Keratinocyte (primary cell): Measurements from ENCODE around the gene CNKSR2. TPM values are rescaled to one million over a fixed set of nuclear protein-coding genes. Genes with fewer than 3 reads are reported as not detected.

Experiments used
- DNase-seq: peaks from one replicate; pipeline ENCODE4 v3.0.0-alpha.2; 2011; ENCODE audit warnings: low read depth, missing footprints, low spot score
- FAIRE-seq: peaks from 2 replicates; lab custom pipeline; 2011; peaks lifted over from hg19 to GRCh38; lab: Jason Lieb, UNC
- H2AFZ ChIP-seq: 2 replicates; pipeline ENCODE4 v1.6.0; 2012; ENCODE audit warnings: low read length, control low read depth, inconsistent platforms; ENCODE audit not compliant: control insufficient read depth
- H3K27ac ChIP-seq: 2 replicates; pipeline ENCODE4 v1.5.1; 2011; ENCODE audit warnings: low read length; ENCODE audit not compliant: control insufficient read depth, insufficient read depth
- H3K27me3 ChIP-seq: 3 replicates; pipeline ENCODE4 v1.6.0; 2011; ENCODE audit warnings: low read length; ENCODE audit not compliant: control insufficient read depth, insufficient read depth; ENCODE audit errors: extremely low read depth
- H3K36me3 ChIP-seq, 2 experiments: 2 replicates in 1 of 2; 3 replicates in 1 of 2; pipeline ENCODE4 v1.5.1; 2011; ENCODE audit warnings: low read length in 2 of 2, mild to moderate bottlenecking in 1 of 2; ENCODE audit not compliant: control insufficient read depth in 2 of 2, insufficient read depth in 2 of 2; ENCODE audit errors: extremely low read depth in 1 of 2
- H3K4me1 ChIP-seq: 3 replicates; pipeline ENCODE4 v1.5.1; 2011; ENCODE audit warnings: low read length; ENCODE audit not compliant: control insufficient read depth, insufficient read depth; ENCODE audit errors: extremely low read depth
- H3K4me2 ChIP-seq: 3 replicates; pipeline ENCODE4 v1.6.0; 2011; ENCODE audit warnings: low read depth, low read length; ENCODE audit not compliant: control insufficient read depth, insufficient read depth; ENCODE audit errors: extremely low read depth
- H3K4me3 ChIP-seq, 3 experiments: fragments of 200-600 bp in 1 of 3; sonication (generic) in 1 of 3; 2 replicates in 2 of 3; 3 replicates in 1 of 3; pipeline ENCODE4 v1.5.1; 2011 to 2016; ENCODE audit warnings: low read length in 3 of 3, mild to moderate bottlenecking in 3 of 3, control low read depth in 2 of 3, inconsistent platforms in 1 of 3, low read depth in 1 of 3, mixed read lengths in 1 of 3, mixed run types in 1 of 3, moderate library complexity in 1 of 3; ENCODE audit not compliant: control insufficient read depth in 2 of 3, insufficient read depth in 2 of 3; ENCODE audit errors: extremely low read depth in 1 of 3
- H3K79me2 ChIP-seq: 2 replicates; pipeline ENCODE4 v1.6.0; 2012; ENCODE audit warnings: low read length; ENCODE audit not compliant: control insufficient read depth, insufficient read depth
- H3K9ac ChIP-seq: 3 replicates; pipeline ENCODE4 v1.6.0; 2011; ENCODE audit warnings: low read length; ENCODE audit not compliant: control insufficient read depth, insufficient read depth; ENCODE audit errors: extremely low read depth
- H3K9me1 ChIP-seq: 3 replicates; pipeline ENCODE4 v1.6.0; 2011; ENCODE audit warnings: low read length; ENCODE audit not compliant: control insufficient read depth, insufficient read depth; ENCODE audit errors: extremely low read depth
- H3K9me3 ChIP-seq: 2 replicates; pipeline ENCODE4 v1.5.1; 2012; ENCODE audit warnings: low read depth, low read length; ENCODE audit not compliant: control insufficient read depth
- H4K20me1 ChIP-seq: 3 replicates; pipeline ENCODE4 v1.6.0; 2011; ENCODE audit warnings: low read length; ENCODE audit not compliant: control insufficient read depth, insufficient read depth; ENCODE audit errors: extremely low read depth
- EZH2 ChIP-seq: IDR thresholded peaks from one replicate; pipeline ENCODE4 v1.6.1; 2012; ENCODE audit warnings: inconsistent platforms, mild to moderate bottlenecking, low read length, moderate library complexity
- dilution Hi-C: fragments of 300-500 bp; cut with MboI; formaldehyde crosslinking; loops from one replicate; pipeline ENCODE4 v1.7.0; 2020; ENCODE audit warnings: low sequenced_read_pairs; ENCODE audit not compliant: extremely low pct_ligation_motif_present
- polyA plus RNA-seq, 5 experiments: library from polyadenylated mRNA; depleted of rRNA in 3 of 5; stranded (reverse) in 3 of 5; stranded (forward) in 1 of 5; unstranded in 1 of 5; fragments of >200 nt; gene quantifications; 1 replicate in 1 of 5; 2 replicates in 3 of 5; 3 replicates in 1 of 5; pipeline versions ENCODE4 v1.2.1 to v1.2.3, GENCODE V29; 2011 to 2012; ENCODE audit warnings: missing spikeins in 2 of 5, low read depth in 1 of 5, low replicate concordance in 1 of 5
- TF ChIP-seq, protein P1 (sequence below), 3 experiments: IDR thresholded peaks in 1 of 3; conservative IDR thresholded peaks in 1 of 3; optimal IDR thresholded peaks in 1 of 3; 2 replicates in 2 of 3; 3 replicates in 1 of 3; pipeline versions ENCODE3 to v1.5.1; 2011; ENCODE audit warnings: low read length in 3 of 3, mild to moderate bottlenecking in 3 of 3, moderate library complexity in 2 of 3, control low read depth in 1 of 3, inconsistent platforms in 1 of 3; ENCODE audit not compliant: insufficient read depth in 2 of 3; ENCODE audit errors: extremely low read depth in 1 of 3

The CNKSR2 gene
- polyA plus RNA-seq, 1 donor (not counting 4 experiments of a cell fraction or from before 2014, with no cell fraction given) = 0.63 TPM

DNA sequence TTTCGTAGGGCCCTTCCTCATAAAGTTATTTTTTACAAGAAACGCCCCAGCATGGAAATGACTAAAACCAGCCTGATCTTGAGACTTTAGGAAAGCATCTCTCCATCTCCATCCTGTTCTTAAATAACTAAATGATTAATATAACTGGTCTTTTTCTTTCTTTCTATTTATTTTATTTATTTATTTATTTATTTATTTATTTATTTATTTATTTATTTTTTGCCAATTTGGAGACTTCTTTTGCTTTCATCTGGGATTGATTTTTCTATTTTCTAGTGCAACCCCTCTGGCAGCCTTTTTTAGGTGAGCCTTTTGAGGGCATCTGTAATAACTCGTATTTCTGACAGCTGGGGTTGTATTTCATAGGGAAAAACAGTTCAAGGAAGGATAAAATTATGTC, 285.1 kb downstream of the CNKSR2 start:
- Histone ChIP-seq H3K36me3 (no peaks in the 10 kb centered on the region), H3K9ac (no peak overlapping the region), H3K27ac (no peak overlapping the region), H3K9me3 (peaks cover 2% of the 10 kb centered on the region), H3K4me1 (peaks cover 3% of the 10 kb centered on the region), H4K20me1 (no peaks in the 10 kb centered on the region), H3K27me3 (no peaks in the 10 kb centered on the region), H3K79me2 (no peaks in the 10 kb centered on the region), H3K4me2 (no peak overlapping the region), H2AFZ (no peak overlapping the region), H3K4me3 (no peak overlapping the region), H3K9me1 (no peaks in the 10 kb centered on the region)
- no peak for TF ChIP-seq EZH2
- TF ChIP-seq, protein P1, sequence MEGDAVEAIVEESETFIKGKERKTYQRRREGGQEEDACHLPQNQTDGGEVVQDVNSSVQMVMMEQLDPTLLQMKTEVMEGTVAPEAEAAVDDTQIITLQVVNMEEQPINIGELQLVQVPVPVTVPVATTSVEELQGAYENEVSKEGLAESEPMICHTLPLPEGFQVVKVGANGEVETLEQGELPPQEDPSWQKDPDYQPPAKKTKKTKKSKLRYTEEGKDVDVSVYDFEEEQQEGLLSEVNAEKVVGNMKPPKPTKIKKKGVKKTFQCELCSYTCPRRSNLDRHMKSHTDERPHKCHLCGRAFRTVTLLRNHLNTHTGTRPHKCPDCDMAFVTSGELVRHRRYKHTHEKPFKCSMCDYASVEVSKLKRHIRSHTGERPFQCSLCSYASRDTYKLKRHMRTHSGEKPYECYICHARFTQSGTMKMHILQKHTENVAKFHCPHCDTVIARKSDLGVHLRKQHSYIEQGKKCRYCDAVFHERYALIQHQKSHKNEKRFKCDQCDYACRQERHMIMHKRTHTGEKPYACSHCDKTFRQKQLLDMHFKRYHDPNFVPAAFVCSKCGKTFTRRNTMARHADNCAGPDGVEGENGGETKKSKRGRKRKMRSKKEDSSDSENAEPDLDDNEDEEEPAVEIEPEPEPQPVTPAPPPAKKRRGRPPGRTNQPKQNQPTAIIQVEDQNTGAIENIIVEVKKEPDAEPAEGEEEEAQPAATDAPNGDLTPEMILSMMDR (optimal IDR thresholded peaks at IDR 0.05 in 1 of 3, IDR thresholded peaks at IDR 0.05 in 1 of 3, conservative IDR thresholded peaks at IDR 0.05 in 1 of 3; ENCODE audit: extremely low read depth in 1 of 3, insufficient read depth in 2 of 3, low read length in 3 of 3) = no peak
- DNase-seq (no peak), FAIRE-seq (no peak)
- dilution Hi-C loops = no loop called here

GRCh38 chrX:21660156-21660555, 285.9 kb downstream of the CNKSR2 start:
- no peak overlapping the region for H3K4me2 ChIP-seq
- H3K9me1 ChIP-seq = no peaks in the 10 kb centered on the region
- no peak overlapping the region for H3K27ac ChIP-seq
- H4K20me1 ChIP-seq = no peaks in the 10 kb centered on the region
- FAIRE-seq (no peak), DNase-seq (no peak)
- dilution Hi-C loops = no loop called here
- no peak overlapping the region for H3K4me3 ChIP-seq
- H3K9ac ChIP-seq = no peak overlapping the region
- H3K27me3 ChIP-seq = no peaks in the 10 kb centered on the region
- TF ChIP-seq EZH2 = no peak
- TF ChIP-seq, protein P1 (optimal IDR thresholded peaks at IDR 0.05 in 1 of 3, IDR thresholded peaks at IDR 0.05 in 1 of 3, conservative IDR thresholded peaks at IDR 0.05 in 1 of 3; ENCODE audit: extremely low read depth in 1 of 3, insufficient read depth in 2 of 3, low read length in 3 of 3) = no peak
- H3K36me3 ChIP-seq = no peaks in the 10 kb centered on the region
- no peaks in the 10 kb centered on the region for H3K79me2 ChIP-seq
- no peak overlapping the region for H2AFZ ChIP-seq
- H3K4me1 ChIP-seq = peaks cover 3% of the 10 kb centered on the region
- peaks cover 2% of the 10 kb centered on the region for H3K9me3 ChIP-seq
